ENCODE data around the gene SYTL3. TPM values are rescaled to one million over a fixed set of nuclear protein-coding genes. Genes with fewer than 3 reads are reported as not detected.

SYTL3 gene
- total and polyA plus RNA-seq, 10 of the 15 experiments (the other 5 are each of a cell fraction or from before 2014, with no cell fraction given) = 3.3 to 12.1 (median 6.9) TPM

GRCh38 chr6:158755636-158756035 is 105.8 kb downstream of the SYTL3 start:
- Histone ChIP-seq H3K36me3 (ENCODE audit: control insufficient read depth in 2 of 2, insufficient read depth in 2 of 2, low read length in 1 of 2) (no peaks in the 10 kb centered on the region), H3K79me2 (ENCODE audit: control insufficient read depth, insufficient read depth, low read length) (no peaks in the 10 kb centered on the region), H3K4me1 (ENCODE audit: control insufficient read depth, insufficient read depth, low read length) (no peaks in the 10 kb centered on the region; the same call in 1 of the 2 replicates), H3K27me3 (replicated peaks in 1 of 2; ENCODE audit: control insufficient read depth in 2 of 2, insufficient read depth in 2 of 2, low read length in 1 of 2) (no peaks in the 10 kb centered on the region), H3K9ac (ENCODE audit: control insufficient read depth, insufficient read depth, low read length) (no peak overlapping the region), H4K20me1 (ENCODE audit: control insufficient read depth, insufficient read depth) (no peaks in the 10 kb centered on the region; the same call in 1 of the 2 replicates), H3K4me3 (no peak overlapping the region), H3K9me3 (replicated peaks; ENCODE audit: control insufficient read depth, insufficient read depth, low read length) (no peaks in the 10 kb centered on the region), H3K27ac (ENCODE audit: control insufficient read depth, insufficient read depth) (no peak overlapping the region), H3K4me2 (ENCODE audit: control insufficient read depth, insufficient read depth) (no peak overlapping the region), H2AFZ (ENCODE audit: control insufficient read depth, low read depth, low read length) (no peak overlapping the region)
- RAD21 ChIA-PET (ENCODE audit: unreplicated experiment) = no interaction called here
- in situ Hi-C loops (cut with MboI) = no loop called here
- DNase-seq (ENCODE audit: low read depth, low spot score) (no peak), FAIRE-seq (no peak), ATAC-seq (no peak)
- intact Hi-C loops (cut with micrococcal nuclease; ENCODE audit: unreplicated experiment) = no loop called here
- POLR2A ChIA-PET = interaction anchor here (0.5 to 0.7 kb wide), 2 partner anchors 12 to 141 kb away, joined by 3 read pairs; no protein-coding TSS in a partner anchor
- no TSS peak for BruUV-seq (replicated peaks)
- CTCF ChIA-PET = interaction anchor here (1.1 to 1.5 kb wide), 2 partner anchors 64 to 215 kb away, joined by 4 to 6 read pairs; no protein-coding TSS in a partner anchor
- SMC1A ChIA-PET (ENCODE audit: uncharacterized antibody, unreplicated experiment) = interaction anchor here (1.2 kb wide), 1 partner anchor 216 kb away, joined by 3 read pairs; no protein-coding TSS in a partner anchor
- 67% methylated on average over 12 of the region's 13 CpGs for WGBS (ENCODE audit: insufficient coverage, insufficient replicate concordance, low lambda C conversion rate, missing lambda C conversion rate)
- TF ChIP-seq IKZF1 (conservative IDR thresholded peaks at IDR 0.05) = no peak
- TF ChIP-seq RAD51 (IDR thresholded peaks at IDR 0.05) = no peak
- no peak; the same call in 1 of the 2 replicates for TF ChIP-seq SPI1 (IDR thresholded peaks at IDR 0.05; ENCODE audit: borderline replicate concordance, insufficient read depth, low read depth, low read length)
- TF ChIP-seq BRCA1 (IDR thresholded peaks at IDR 0.05; ENCODE audit: low read depth, low read length) = no peak
- TF ChIP-seq TBL1XR1 (IDR thresholded peaks at IDR 0.05; ENCODE audit: low read depth, low read length) = no peak
- no peak for TF ChIP-seq MEF2A (IDR thresholded peaks at IDR 0.05; ENCODE audit: insufficient read depth, low read depth, low read length)
- TF ChIP-seq ZNF687 (IDR thresholded peaks at IDR 0.05) = no peak
- no peak for TF ChIP-seq IRF4 (IDR thresholded peaks at IDR 0.05; ENCODE audit: low read depth, low read length)
- TF ChIP-seq RB1 (IDR thresholded peaks at IDR 0.05; ENCODE audit: borderline replicate concordance) = no peak
- TF ChIP-seq SREBF1 (IDR thresholded peaks at IDR 0.05; ENCODE audit: low read length) = no peak
- no peak for TF ChIP-seq RELB (IDR thresholded peaks at IDR 0.05; ENCODE audit: low read depth)
- TF ChIP-seq SMAD1 (IDR thresholded peaks at IDR 0.05; ENCODE audit: low read depth, partially characterized antibody) = no peak
- TF ChIP-seq ZSCAN29 (IDR thresholded peaks at IDR 0.05) = no peak
- no peak for TF ChIP-seq PML (IDR thresholded peaks at IDR 0.05; ENCODE audit: low read length)
- no peak for TF ChIP-seq ZNF24 (IDR thresholded peaks at IDR 0.05)
- no peak for TF ChIP-seq PRDM15 (CRISPR knock-in tag; IDR thresholded peaks at IDR 0.05)
- TF ChIP-seq HDGF (IDR thresholded peaks at IDR 0.05) = no peak

Data from GM12878 (cell line).